Loucy (cell line): ENCODE results near the gene PTPRN2.

Experiments
- H2AFZ ChIP-seq: fragments of 200-600 bp; sonication (generic); 2 replicates; pipeline ENCODE4 v1.6.0; 2016; ENCODE audit warnings: antibody characterized with exemption, mild to moderate bottlenecking, low read length, moderate library complexity
- H3F3A ChIP-seq: fragments of 200-600 bp; 2 replicates; pipeline ENCODE4 v1.6.0; 2016; ENCODE audit warnings: antibody characterized with exemption, low read depth, mild to moderate bottlenecking
- H3K27me3 ChIP-seq: fragments of 200-600 bp; sonication (generic); 2 replicates; pipeline ENCODE4 v1.6.1; 2014; ENCODE audit warnings: low read length, mild to moderate bottlenecking; ENCODE audit not compliant: insufficient read depth, poor library complexity, severe bottlenecking
- H3K36me3 ChIP-seq: fragments of 200-600 bp; sonication (generic); 2 replicates; pipeline ENCODE4 v1.6.1; 2016; ENCODE audit warnings: low read length; ENCODE audit not compliant: insufficient read depth
- H3K4me1 ChIP-seq: fragments of 200-600 bp; sonication (generic); 2 replicates; pipeline ENCODE4 v1.5.1; 2014; ENCODE audit warnings: low read length, mild to moderate bottlenecking; ENCODE audit not compliant: insufficient read depth, poor library complexity, severe bottlenecking
- H3K4me2 ChIP-seq: fragments of 200-600 bp; sonication (generic); 2 replicates; pipeline ENCODE4 v1.6.0; 2014; ENCODE audit warnings: antibody characterized with exemption, low read length, low read depth, mild to moderate bottlenecking; ENCODE audit not compliant: poor library complexity, severe bottlenecking
- H3K4me3 ChIP-seq: fragments of 200-600 bp; sonication (generic); 2 replicates; pipeline ENCODE4 v1.5.1; 2014; ENCODE audit warnings: low read length, mild to moderate bottlenecking, mixed read lengths; ENCODE audit not compliant: poor library complexity, severe bottlenecking
- H3K79me2 ChIP-seq: fragments of 200-600 bp; sonication (generic); 2 replicates; pipeline ENCODE4 v1.6.1; 2014; ENCODE audit warnings: low read length; ENCODE audit not compliant: insufficient read depth
- H3K9ac ChIP-seq: fragments of 200-600 bp; sonication (generic); 2 replicates; pipeline ENCODE4 v1.6.0; 2014; ENCODE audit warnings: mild to moderate bottlenecking, low read depth, low read length, moderate library complexity; ENCODE audit not compliant: poor library complexity, severe bottlenecking
- H3K9me2 ChIP-seq: fragments of 200-600 bp; sonication (generic); replicated peaks from 2 replicates; pipeline ENCODE4 v1.6.1; 2016; ENCODE audit warnings: low read depth, low read length, mixed read lengths
- H3K9me3 ChIP-seq: fragments of 200-600 bp; sonication (generic); 2 replicates; pipeline ENCODE4 v1.6.1; 2014; ENCODE audit warnings: mild to moderate bottlenecking, antibody characterized with exemption, low read length, low read depth; ENCODE audit not compliant: insufficient read depth
- H4K20me1 ChIP-seq: fragments of 200-600 bp; sonication (generic); 2 replicates; pipeline ENCODE4 v1.6.0; 2014; ENCODE audit warnings: antibody characterized with exemption, low read length, mild to moderate bottlenecking; ENCODE audit not compliant: insufficient read depth, poor library complexity, severe bottlenecking
- EZH2phosphoT487 ChIP-seq: fragments of 200-600 bp; IDR thresholded peaks from 2 replicates; pipeline ENCODE4 v1.6.1; 2018; ENCODE audit warnings: antibody characterized with exemption, mild to moderate bottlenecking, moderate library complexity, borderline replicate concordance
- TF ChIP-seq, protein P1 (sequence below): fragments of 200-600 bp; sonication (generic); conservative IDR thresholded peaks from 2 replicates; pipeline ENCODE4 v1.5.1; 2014; ENCODE audit warnings: mild to moderate bottlenecking, antibody characterized with exemption, low read length

The PTPRN2 gene

DNA sequence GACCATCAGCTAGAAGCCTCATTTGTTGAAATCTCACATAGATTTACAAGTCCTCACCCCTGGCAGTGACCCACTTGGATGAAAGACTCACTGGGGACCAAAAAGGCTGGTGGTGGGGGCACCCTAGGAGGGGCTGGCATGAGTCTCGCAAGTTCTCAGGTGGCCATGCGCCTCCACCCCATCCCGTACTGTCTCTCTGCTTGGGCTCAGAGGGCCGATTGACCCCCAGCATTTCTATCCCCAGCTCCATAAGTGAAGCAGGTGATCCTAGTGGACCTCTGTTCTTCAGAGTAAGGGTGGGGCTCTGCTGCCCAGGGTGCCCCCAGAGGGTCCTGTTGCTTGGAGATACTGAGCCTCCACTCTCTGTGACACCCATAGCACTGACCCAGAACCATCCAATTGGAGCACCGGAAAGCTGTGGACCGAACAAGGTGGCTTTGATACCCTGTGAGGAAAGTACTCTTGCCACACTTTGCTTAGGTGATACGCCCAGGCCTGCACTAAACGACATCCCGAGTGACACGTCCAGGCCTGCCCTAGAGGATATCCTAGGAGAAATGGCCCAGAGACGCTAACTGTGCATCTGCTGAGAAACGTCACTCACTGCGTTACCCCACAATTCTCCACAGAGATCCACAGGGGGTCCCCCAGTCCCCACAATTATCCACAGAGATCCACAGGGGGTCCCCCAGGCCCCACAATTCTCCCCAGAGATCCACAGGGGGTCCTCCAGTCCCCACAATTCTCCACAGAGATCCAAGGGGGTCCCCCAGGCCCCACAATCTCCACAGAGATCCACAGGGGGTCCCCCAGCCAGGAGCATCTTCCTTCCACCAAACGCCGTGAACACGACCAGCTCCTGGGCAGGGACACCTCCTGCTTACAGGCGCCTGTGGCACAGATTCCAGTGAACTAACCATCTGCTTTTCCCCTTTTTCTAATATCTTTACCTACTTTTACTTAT is 262.9 kb downstream of the PTPRN2 start:
- no peaks in the 10 kb centered on the region for H3K9me2 ChIP-seq
- H3K4me1 ChIP-seq: no peaks in the 10 kb centered on the region
- no peak for TF ChIP-seq EZH2phosphoT487
- TF ChIP-seq, protein P1, sequence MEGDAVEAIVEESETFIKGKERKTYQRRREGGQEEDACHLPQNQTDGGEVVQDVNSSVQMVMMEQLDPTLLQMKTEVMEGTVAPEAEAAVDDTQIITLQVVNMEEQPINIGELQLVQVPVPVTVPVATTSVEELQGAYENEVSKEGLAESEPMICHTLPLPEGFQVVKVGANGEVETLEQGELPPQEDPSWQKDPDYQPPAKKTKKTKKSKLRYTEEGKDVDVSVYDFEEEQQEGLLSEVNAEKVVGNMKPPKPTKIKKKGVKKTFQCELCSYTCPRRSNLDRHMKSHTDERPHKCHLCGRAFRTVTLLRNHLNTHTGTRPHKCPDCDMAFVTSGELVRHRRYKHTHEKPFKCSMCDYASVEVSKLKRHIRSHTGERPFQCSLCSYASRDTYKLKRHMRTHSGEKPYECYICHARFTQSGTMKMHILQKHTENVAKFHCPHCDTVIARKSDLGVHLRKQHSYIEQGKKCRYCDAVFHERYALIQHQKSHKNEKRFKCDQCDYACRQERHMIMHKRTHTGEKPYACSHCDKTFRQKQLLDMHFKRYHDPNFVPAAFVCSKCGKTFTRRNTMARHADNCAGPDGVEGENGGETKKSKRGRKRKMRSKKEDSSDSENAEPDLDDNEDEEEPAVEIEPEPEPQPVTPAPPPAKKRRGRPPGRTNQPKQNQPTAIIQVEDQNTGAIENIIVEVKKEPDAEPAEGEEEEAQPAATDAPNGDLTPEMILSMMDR: no peak
- peaks cover 19% of the 10 kb centered on the region; the same call in 1 of the 2 replicates for H3K9me3 ChIP-seq
- no peak overlapping the region for H3K4me3 ChIP-seq
- no peaks in the 10 kb centered on the region for H3K36me3 ChIP-seq
- H3K4me2 ChIP-seq: no peak overlapping the region
- no peaks in the 10 kb centered on the region for H3K27me3 ChIP-seq
- H3K9ac ChIP-seq: no peak overlapping the region
- no peaks in the 10 kb centered on the region for H4K20me1 ChIP-seq
- H3F3A ChIP-seq: no peaks in the 10 kb centered on the region
- H2AFZ ChIP-seq: no peak overlapping the region
- H3K79me2 ChIP-seq: no peaks in the 10 kb centered on the region

DNA sequence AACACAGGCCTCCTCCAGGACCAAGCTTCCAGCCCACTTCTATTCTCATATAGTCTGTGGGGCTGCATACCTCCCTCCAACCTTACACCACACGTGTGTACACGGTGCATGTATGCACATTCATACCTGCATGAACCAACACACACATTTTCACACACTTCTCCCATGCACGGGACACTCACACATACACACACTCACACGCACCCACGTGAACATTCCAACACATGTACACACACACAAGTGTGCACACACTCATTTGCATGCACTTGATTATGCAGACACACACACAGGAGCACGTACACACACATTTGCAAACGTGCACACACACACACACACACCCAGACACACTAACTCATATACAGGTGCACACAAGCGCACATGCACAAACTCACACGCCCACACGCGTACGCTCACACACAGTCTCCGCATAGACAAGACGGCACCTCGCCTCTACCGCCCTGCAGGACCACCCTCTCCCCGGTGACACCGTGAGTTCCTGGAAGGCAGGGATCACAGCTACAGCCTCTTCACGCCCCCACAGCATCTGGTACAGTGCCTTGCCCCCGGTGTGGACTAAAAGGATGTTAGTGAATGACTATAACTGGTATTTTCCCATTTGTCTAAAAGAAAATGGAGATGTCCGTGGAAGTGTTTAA is 263.8 kb downstream of the PTPRN2 start:
- Histone ChIP-seq H2AFZ (no peak overlapping the region), H3K4me2 (no peak overlapping the region), H3K9ac (no peak overlapping the region), H3K4me3 (no peak overlapping the region), H3K27me3 (no peaks in the 10 kb centered on the region), H3K9me3 (peaks cover 19% of the 10 kb centered on the region; the same call in 1 of the 2 replicates), H3K4me1 (no peaks in the 10 kb centered on the region), H3F3A (no peaks in the 10 kb centered on the region), H4K20me1 (no peaks in the 10 kb centered on the region), H3K36me3 (no peaks in the 10 kb centered on the region), H3K9me2 (no peaks in the 10 kb centered on the region), H3K79me2 (no peaks in the 10 kb centered on the region)
- TF ChIP-seq, protein P1: no peak
- TF ChIP-seq EZH2phosphoT487: no peak

DNA sequence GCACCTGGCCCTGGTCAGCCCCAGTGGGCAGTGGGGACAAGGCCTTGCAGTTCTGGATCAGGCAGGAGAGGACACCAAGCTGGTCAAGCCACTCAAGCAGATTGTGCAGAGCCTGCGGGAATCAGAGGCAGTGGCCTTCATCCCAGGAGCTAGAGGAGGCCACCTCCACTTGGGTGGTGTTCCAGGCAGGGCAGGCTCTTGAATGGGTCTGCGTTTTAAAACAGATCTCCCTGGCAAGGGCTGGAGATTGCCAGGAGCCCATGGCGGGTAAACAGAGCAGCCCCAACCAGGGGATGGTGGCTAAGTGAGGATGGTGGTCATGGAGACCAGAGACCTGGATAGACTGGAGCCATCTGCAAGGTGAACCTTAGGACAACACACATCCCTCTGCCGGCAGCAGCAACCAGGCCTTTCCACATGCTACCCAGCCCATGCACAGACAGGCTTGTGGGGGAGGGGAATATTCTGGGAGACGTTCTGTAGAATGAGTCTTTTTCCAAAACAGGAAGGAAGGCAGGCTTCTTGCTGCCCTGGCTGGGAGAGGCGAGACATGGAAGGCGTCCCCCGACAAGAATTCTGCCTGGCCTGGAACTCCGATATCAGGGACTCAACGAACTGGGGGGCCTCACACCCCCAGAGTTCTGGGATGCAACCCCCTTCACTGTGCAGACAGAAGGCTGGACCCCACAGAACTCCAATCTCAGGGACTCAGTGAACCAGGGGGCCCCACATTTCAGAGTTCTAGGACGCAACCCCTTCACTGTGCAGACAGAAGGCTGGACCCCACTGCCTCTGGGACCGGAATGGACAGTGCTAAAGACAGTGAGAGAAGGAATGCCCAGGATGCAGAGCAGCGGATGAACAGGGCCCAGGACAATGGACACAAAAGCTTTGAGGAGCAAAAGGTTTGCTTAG is 264.8 kb downstream of the PTPRN2 start:
- Histone ChIP-seq H3K9me2 (no peaks in the 10 kb centered on the region), H3F3A (no peaks in the 10 kb centered on the region), H3K4me2 (no peak overlapping the region), H3K79me2 (no peaks in the 10 kb centered on the region), H2AFZ (no peak overlapping the region), H3K9ac (no peak overlapping the region), H3K9me3 (peaks cover 14% of the 10 kb centered on the region; the same call in 1 of the 2 replicates), H3K4me3 (no peak overlapping the region), H3K4me1 (no peaks in the 10 kb centered on the region), H3K27me3 (no peaks in the 10 kb centered on the region), H3K36me3 (no peaks in the 10 kb centered on the region), H4K20me1 (no peaks in the 10 kb centered on the region)
- no peak for TF ChIP-seq EZH2phosphoT487
- TF ChIP-seq, protein P1: no peak
